CD4-positive, alpha-beta T cell (primary cell): Measurements from ENCODE around the gene SLC25A24. TPM values are rescaled to one million over a fixed set of nuclear protein-coding genes. Genes with fewer than 3 reads are reported as not detected.
"Not testable (repeated sequence)": the region's sequence is repeated elsewhere in the genome, so short reads cannot be mapped to it uniquely, and the experiment has no call there.

Source experiments
- ATAC-seq: fragments of 200-7000 bp; cut with Tn5 transposase; one replicate; pipeline ENCODE4 v1.10.0; 2022; ENCODE audit warnings: mild to moderate bottlenecking; ENCODE audit not compliant: poor library complexity
- CTCF ChIA-PET: fragments of 350-600 bp; sonication (Branson Sonifier 250); formaldehyde crosslinking; loops from one replicate; lab custom pipeline; 2021; ENCODE audit warnings: antibody characterized with exemption, inconsistent platforms; lab: Charles Lee
- POLR2A ChIA-PET: fragments of 350-600 bp; sonication (Branson Sonifier 250); formaldehyde crosslinking; loops from one replicate; lab custom pipeline; 2021; ENCODE audit warnings: antibody characterized with exemption, inconsistent platforms; lab: Charles Lee
- DNase-seq, 14 experiments: peaks; one replicate each; pipeline ENCODE4 v3.0.0-alpha.2; 2013 to 2020; ENCODE audit warnings: mixed read lengths in 2 of 14
- H3K27ac ChIP-seq, 2 donors: one replicate each; pipeline versions ENCODE4 v1.5.1 to v1.7.0; 2013; ENCODE audit warnings: low read length in 2 of 2, low read depth in 1 of 2, mild to moderate bottlenecking in 1 of 2
- H3K27me3 ChIP-seq, 2 experiments: 1 replicate in 1 of 2; 2 replicates in 1 of 2; pipeline versions ENCODE4 v1.6.1 to v1.7.0; 2013; ENCODE audit warnings: low read length in 2 of 2, control low read depth in 1 of 2, mild to moderate bottlenecking in 1 of 2, moderate library complexity in 1 of 2; ENCODE audit not compliant: insufficient read depth in 2 of 2, control insufficient read depth in 1 of 2
- H3K36me3 ChIP-seq: one replicate; pipeline ENCODE4 v1.6.1; 2013; ENCODE audit warnings: low read length, control low read depth; ENCODE audit not compliant: insufficient read depth
- H3K4me1 ChIP-seq: one replicate; pipeline ENCODE4 v1.6.1; 2013; ENCODE audit warnings: low read length, control low read depth; ENCODE audit not compliant: insufficient read depth
- H3K4me3 ChIP-seq: one replicate; pipeline ENCODE4 v1.5.1; 2013; ENCODE audit warnings: mild to moderate bottlenecking, low read length, moderate library complexity
- H3K9me3 ChIP-seq, 2 experiments: 1 replicate in 1 of 2; 2 replicates in 1 of 2; pipeline versions ENCODE4 v1.6.1 to v1.7.0; 2013; ENCODE audit warnings: low read length in 2 of 2, mild to moderate bottlenecking in 2 of 2, control low read depth in 1 of 2, moderate library complexity in 1 of 2; ENCODE audit not compliant: control insufficient read depth in 1 of 2, insufficient read depth in 1 of 2
- H3K27ac Mint-ChIP-seq: one replicate; pipeline ENCODE4 v1.8.0; 2020; ENCODE audit warnings: mixed read lengths
- H3K27me3 Mint-ChIP-seq: one replicate; pipeline ENCODE4 v1.8.0; 2021; ENCODE audit warnings: mixed read lengths
- H3K36me3 Mint-ChIP-seq: one replicate; pipeline ENCODE4 v1.8.0; 2021; ENCODE audit warnings: low read depth, mixed read lengths
- H3K4me1 Mint-ChIP-seq: one replicate; pipeline ENCODE4 v1.8.0; 2021; ENCODE audit warnings: low read depth, mixed read lengths
- H3K4me3 Mint-ChIP-seq: one replicate; pipeline ENCODE4 v1.8.0; 2020; ENCODE audit warnings: mild to moderate bottlenecking, mixed read lengths
- H3K9me3 Mint-ChIP-seq: one replicate; pipeline ENCODE4 v1.8.0; 2020; ENCODE audit warnings: mixed read lengths
- CTCF ChIP-seq: fragments of 200-600 bp; IDR thresholded peaks from one replicate; pipeline ENCODE4 v1.8.0; 2022; ENCODE audit warnings: antibody characterized with exemption, mild to moderate bottlenecking
- intact Hi-C, 2 experiments: fragments of 100-400 bp; cut with DNase I in 1 of 2; cut with micrococcal nuclease in 1 of 2; formaldehyde crosslinking; loops; one replicate each; pipeline versions ENCODE4 v1.15.1 to v1.9.0; 2023 to 2025; cut with DNase I, micrococcal nuclease
- total RNA-seq, 174 experiments: library from RNA in 2 of 174; stranded (reverse) in 2 of 174; gene quantifications; one replicate each; pipeline ENCODE4 v1.2.3 and lab custom pipeline; 2021 to 2026

Gene SLC25A24
- total RNA-seq, 2 experiments from 2014 or later: 4.9 to 5.5 TPM

- Histone ChIP-seq H3K36me3 (peaks cover 64% of the 10 kb centered on the region), H3K4me3 (no peak overlapping the region), H3K9me3 (peaks cover 7 to 9% of the 10 kb centered on the region in 2 experiments), H3K4me1 (no peaks in the 10 kb centered on the region), H3K27me3 (no peaks in the 10 kb centered on the region), H3K27ac (no peak overlapping the region)
- Mint-ChIP-seq H3K36me3 (peaks cover 96% of the 10 kb centered on the region), H3K4me1 (peaks cover 25% of the 10 kb centered on the region), H3K4me3 (no peak overlapping the region), H3K27ac (no peak overlapping the region), H3K27me3 (no peaks in the 10 kb centered on the region), H3K9me3 (peaks cover 4% of the 10 kb centered on the region)
- DNase-seq (no peak), ATAC-seq (no peak)
- TF ChIP-seq CTCF: no peak
- intact Hi-C loops: no loop called here
- CTCF ChIA-PET: interaction anchor here (0.6 kb wide), 1 partner anchor 15 kb away, joined by 3 read pairs; no protein-coding TSS in a partner anchor
- POLR2A ChIA-PET: no interaction called here
Observed at GRCh38 chr1:108179018-108179417, 21.1 kb downstream of the SLC25A24 start.

- POLR2A ChIA-PET, H3K4me1 Mint-ChIP-seq, H3K27ac Mint-ChIP-seq, DNase-seq, H3K36me3 ChIP-seq, H3K4me3 ChIP-seq, H3K4me3 Mint-ChIP-seq, H3K9me3 Mint-ChIP-seq, H3K9me3 ChIP-seq, H3K27ac ChIP-seq, H3K27me3 ChIP-seq, ATAC-seq, H3K4me1 ChIP-seq, intact Hi-C loops, H3K27me3 Mint-ChIP-seq, CTCF ChIA-PET: not testable (repeated sequence)
- H3K36me3 Mint-ChIP-seq: peaks cover 34% of the 10 kb centered on the region
Observed at GRCh38 chr1:108162409-108162808, 37.7 kb downstream of the SLC25A24 start.

- intact Hi-C loops, CTCF ChIA-PET, H3K4me3 Mint-ChIP-seq, POLR2A ChIA-PET, H3K27me3 Mint-ChIP-seq, H3K4me3 ChIP-seq, DNase-seq, ATAC-seq, H3K27ac ChIP-seq, H3K4me1 ChIP-seq, H3K4me1 Mint-ChIP-seq, H3K9me3 ChIP-seq, H3K27ac Mint-ChIP-seq, H3K9me3 Mint-ChIP-seq, H3K27me3 ChIP-seq: not testable (repeated sequence)
- H3K36me3 Mint-ChIP-seq: peaks cover 35% of the 10 kb centered on the region
- peaks cover 15% of the 10 kb centered on the region for H3K36me3 ChIP-seq
Observed at GRCh38 chr1:108159951-108160350, 40.2 kb downstream of the SLC25A24 start.

DNA sequence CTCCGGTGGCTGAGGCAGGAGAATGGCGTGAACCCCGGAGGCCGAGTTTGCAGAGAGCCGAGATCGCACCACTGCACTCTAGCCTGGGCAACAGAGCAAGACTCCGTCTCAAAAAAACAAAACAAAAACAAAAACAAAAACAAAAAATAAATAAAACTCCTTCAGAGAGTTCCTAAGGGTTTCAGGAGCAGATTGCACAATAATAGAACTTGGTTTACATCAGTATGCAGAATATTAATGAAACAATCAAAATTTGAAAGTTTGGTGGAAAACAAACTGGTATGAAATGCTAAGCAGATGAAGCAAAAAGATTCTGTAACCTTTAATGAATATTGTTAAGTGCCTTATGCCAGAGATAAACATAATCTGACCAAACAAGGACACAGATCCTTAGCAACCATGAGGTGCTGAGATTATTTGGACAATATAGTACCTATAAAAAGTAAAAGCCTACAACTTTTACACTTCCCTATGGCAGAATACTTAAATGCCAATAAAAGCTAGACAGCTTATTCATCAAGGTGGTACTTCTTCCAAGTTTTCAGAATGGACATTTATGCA lies 41.2 kb downstream of the SLC25A24 start:
- Histone ChIP-seq H3K4me1 (no peaks in the 10 kb centered on the region), H3K27ac (no peak overlapping the region), H3K4me3 (no peak overlapping the region), H3K27me3 (no peaks in the 10 kb centered on the region), H3K9me3 (peaks cover 0 to 4% of the 10 kb centered on the region in 2 experiments), H3K36me3 (peaks cover 25% of the 10 kb centered on the region)
- Mint-ChIP-seq H3K27me3 (no peaks in the 10 kb centered on the region), H3K9me3 (no peaks in the 10 kb centered on the region), H3K27ac (no peak overlapping the region), H3K4me1 (no peaks in the 10 kb centered on the region), H3K4me3 (no peak overlapping the region), H3K36me3 (peaks cover 35% of the 10 kb centered on the region)
- POLR2A ChIA-PET: no interaction called here
- intact Hi-C loops: no loop called here
- TF ChIP-seq CTCF: no peak
- CTCF ChIA-PET: no interaction called here
- DNase-seq: no peak
- no peak for ATAC-seq
